ENCODE results near the gene MATN4.

Gene MATN4

GRCh38 chr20:45300961-45301360 lies 7.1 kb downstream of the MATN4 start:
- DNase-seq: peak; percentile 57
- in situ Hi-C loops (cut with HindIII; ENCODE audit: low pct_ligation_motif_present, low pct_unique_long_range_greater_than_20kb, low sequenced_read_pairs): no loop called here

- in situ Hi-C loops (cut with HindIII; ENCODE audit: low pct_ligation_motif_present, low pct_unique_long_range_greater_than_20kb, low sequenced_read_pairs): no loop called here
- DNase-seq: no peak
Observed at GRCh38 chr20:45299786-45300185, 8.3 kb downstream of the MATN4 start.

GRCh38 chr20:45297786-45298497 lies 10.2 kb downstream of the MATN4 start:
- in situ Hi-C loops (cut with HindIII; ENCODE audit: low pct_ligation_motif_present, low pct_unique_long_range_greater_than_20kb, low sequenced_read_pairs): no loop called here
- DNase-seq: no peak

GRCh38 chr20:45294659-45295058 lies 13.4 kb downstream of the MATN4 start:
- DNase-seq: no peak
- in situ Hi-C loops (cut with HindIII; ENCODE audit: low pct_ligation_motif_present, low pct_unique_long_range_greater_than_20kb, low sequenced_read_pairs): no loop called here

- in situ Hi-C loops (cut with HindIII; ENCODE audit: low pct_ligation_motif_present, low pct_unique_long_range_greater_than_20kb, low sequenced_read_pairs): no loop called here
Observed at GRCh38 chr20:45294003-45294368, 14.1 kb downstream of the MATN4 start.

GRCh38 chr20:45293041-45294002 lies 14.8 kb downstream of the MATN4 start:
- in situ Hi-C loops (cut with HindIII; ENCODE audit: low pct_ligation_motif_present, low pct_unique_long_range_greater_than_20kb, low sequenced_read_pairs): no loop called here

More at GRCh38 chr20:45294003-45294368, 14.1 kb downstream of the MATN4 start:
- no peak for DNase-seq

GRCh38 chr20:45292343-45292742 lies 15.8 kb downstream of the MATN4 start:
- in situ Hi-C loops (cut with HindIII; ENCODE audit: low pct_ligation_motif_present, low pct_unique_long_range_greater_than_20kb, low sequenced_read_pairs): no loop called here
- DNase-seq: no peak

More at GRCh38 chr20:45293041-45294002, 14.8 kb downstream of the MATN4 start:
- peak; percentile 69 for DNase-seq

GRCh38 chr20:45291526-45291925 lies 16.6 kb downstream of the MATN4 start:
- in situ Hi-C loops (cut with HindIII; ENCODE audit: low pct_ligation_motif_present, low pct_unique_long_range_greater_than_20kb, low sequenced_read_pairs): no loop called here

GRCh38 chr20:45290677-45291355 lies 17.3 kb downstream of the MATN4 start:
- in situ Hi-C loops (cut with HindIII; ENCODE audit: low pct_ligation_motif_present, low pct_unique_long_range_greater_than_20kb, low sequenced_read_pairs): no loop called here
- peak; percentile 68 for DNase-seq

More at GRCh38 chr20:45291526-45291925, 16.6 kb downstream of the MATN4 start:
- DNase-seq: no peak

- DNase-seq: no peak
- in situ Hi-C loops (cut with HindIII; ENCODE audit: low pct_ligation_motif_present, low pct_unique_long_range_greater_than_20kb, low sequenced_read_pairs): no loop called here
Observed at GRCh38 chr20:45289942-45290676, 18.0 kb downstream of the MATN4 start.

- in situ Hi-C loops (cut with HindIII; ENCODE audit: low pct_ligation_motif_present, low pct_unique_long_range_greater_than_20kb, low sequenced_read_pairs): no loop called here
- DNase-seq: no peak
Observed at GRCh38 chr20:45288860-45289259, 19.2 kb downstream of the MATN4 start.

GRCh38 chr20:45288376-45288775 lies 19.7 kb downstream of the MATN4 start:
- in situ Hi-C loops (cut with HindIII; ENCODE audit: low pct_ligation_motif_present, low pct_unique_long_range_greater_than_20kb, low sequenced_read_pairs): no loop called here
- DNase-seq: no peak

GRCh38 chr20:45283551-45284057 lies 24.5 kb downstream of the MATN4 start:
- in situ Hi-C loops (cut with HindIII; ENCODE audit: low pct_ligation_motif_present, low pct_unique_long_range_greater_than_20kb, low sequenced_read_pairs): no loop called here

GRCh38 chr20:45282700-45283550 lies 25.2 kb downstream of the MATN4 start:
- in situ Hi-C loops (cut with HindIII; ENCODE audit: low pct_ligation_motif_present, low pct_unique_long_range_greater_than_20kb, low sequenced_read_pairs): no loop called here
- DNase-seq: no peak

More at GRCh38 chr20:45283551-45284057, 24.5 kb downstream of the MATN4 start:
- no peak for DNase-seq

GRCh38 chr20:45279992-45280391 lies 28.1 kb downstream of the MATN4 start:
- in situ Hi-C loops (cut with HindIII; ENCODE audit: low pct_ligation_motif_present, low pct_unique_long_range_greater_than_20kb, low sequenced_read_pairs): no loop called here

GRCh38 chr20:45275338-45275737 lies 32.8 kb downstream of the MATN4 start:
- DNase-seq: no peak
- in situ Hi-C loops (cut with HindIII; ENCODE audit: low pct_ligation_motif_present, low pct_unique_long_range_greater_than_20kb, low sequenced_read_pairs): no loop called here

More at GRCh38 chr20:45279992-45280391, 28.1 kb downstream of the MATN4 start:
- DNase-seq: no peak

GRCh38 chr20:45269754-45270270 lies 38.3 kb downstream of the MATN4 start:
- in situ Hi-C loops (cut with HindIII; ENCODE audit: low pct_ligation_motif_present, low pct_unique_long_range_greater_than_20kb, low sequenced_read_pairs): no loop called here
- no peak for DNase-seq

Measured in ACHN (cell line).